ENCODE data around the gene KCNIP1.
"Not testable (repeated sequence)": the region's sequence is repeated elsewhere in the genome, so short reads cannot be mapped to it uniquely, and the experiment has no call there.

Gene KCNIP1

DNA sequence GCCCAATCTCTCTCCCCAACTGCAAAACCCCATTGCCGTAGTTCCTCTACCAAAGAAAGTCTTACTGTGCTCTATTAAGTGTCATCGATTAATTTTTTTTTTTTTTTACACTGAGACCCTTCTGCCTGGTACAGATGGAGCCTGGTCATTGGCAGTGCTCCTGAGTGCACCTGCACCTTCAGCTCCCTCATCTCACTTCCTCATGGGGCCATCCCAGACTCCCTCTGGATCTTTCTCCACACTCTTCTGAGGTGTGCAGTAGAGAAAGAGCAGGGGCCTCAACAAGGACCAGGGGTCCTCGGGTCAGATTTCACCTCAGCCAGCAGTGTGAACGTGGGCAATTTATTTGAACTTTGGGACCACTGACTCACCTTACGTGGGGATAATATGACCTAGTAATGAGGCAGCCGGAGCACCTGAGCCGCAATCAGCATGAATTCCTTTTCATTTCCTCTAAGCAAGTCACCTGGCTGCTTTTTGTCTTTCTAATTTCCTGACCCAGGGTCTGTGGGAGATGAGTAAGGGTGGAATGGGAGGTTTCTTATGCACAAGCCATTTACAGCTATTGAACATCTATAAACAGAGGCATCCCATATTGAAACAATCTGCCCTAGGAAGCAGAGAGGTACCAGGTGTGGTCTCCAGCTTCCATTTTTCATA is 257.4 kb downstream of the KCNIP1 start:
- Histone ChIP-seq H3K9me3 (ENCODE audit: control insufficient read depth, low read length) (no peaks in the 10 kb centered on the region), H3K36me3 (ENCODE audit: control insufficient read depth, insufficient read depth, low read length) (no peaks in the 10 kb centered on the region), H3K4me3 (ENCODE audit: low read length) (no peak overlapping the region), H3K9ac (ENCODE audit: low read length) (no peak overlapping the region), H3K4me1 (ENCODE audit: control insufficient read depth, insufficient read depth, low read length) (peaks cover 50% of the 10 kb centered on the region), H3K27me3 (ENCODE audit: control insufficient read depth, insufficient read depth, low read length) (no peaks in the 10 kb centered on the region)

DNA sequence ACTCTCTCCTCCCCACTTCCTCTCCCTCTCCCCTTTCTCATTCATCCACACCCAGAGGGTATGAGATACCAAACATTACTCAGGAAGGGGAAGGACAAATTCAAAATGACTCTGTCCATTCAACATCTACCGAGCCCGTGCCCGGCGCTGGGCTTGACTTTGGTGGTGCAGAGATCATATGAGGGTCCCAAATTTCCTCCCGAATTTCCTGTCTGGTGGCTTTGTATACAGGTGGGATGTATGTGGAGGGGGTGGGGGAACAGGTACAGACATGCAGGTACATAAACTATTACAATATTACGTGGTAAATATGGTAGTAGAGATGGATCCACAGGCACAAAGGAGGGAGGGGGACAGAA is 257.9 kb downstream of the KCNIP1 start:
- Histone ChIP-seq H3K4me1 (ENCODE audit: control insufficient read depth, insufficient read depth, low read length) (peaks cover 45% of the 10 kb centered on the region), H3K9ac (ENCODE audit: low read length) (no peak overlapping the region), H3K27me3 (ENCODE audit: control insufficient read depth, insufficient read depth, low read length) (no peaks in the 10 kb centered on the region), H3K4me3 (ENCODE audit: low read length) (no peak overlapping the region), H3K9me3 (ENCODE audit: control insufficient read depth, low read length) (no peaks in the 10 kb centered on the region), H3K36me3 (ENCODE audit: control insufficient read depth, insufficient read depth, low read length) (no peaks in the 10 kb centered on the region)

DNA sequence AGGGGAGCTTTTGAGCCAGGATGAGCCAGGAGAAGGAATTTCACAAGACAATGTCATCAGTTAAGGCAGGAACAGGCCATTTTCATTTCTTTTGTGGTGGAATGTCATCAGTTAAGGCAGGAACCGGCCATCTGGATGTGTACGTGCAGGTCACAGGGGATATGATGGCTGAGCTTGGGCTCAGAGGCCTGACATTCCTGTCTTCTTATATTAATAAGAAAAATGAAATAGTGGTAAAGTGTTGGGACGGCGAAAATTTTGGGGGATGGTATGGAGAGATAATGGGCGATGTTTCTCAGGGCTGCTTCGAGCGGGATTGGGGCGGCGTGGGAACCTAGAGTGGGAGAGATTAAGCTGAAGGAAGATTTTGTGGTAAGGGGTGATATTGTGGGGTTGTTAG is 258.5 kb downstream of the KCNIP1 start:
- H3K27me3 ChIP-seq (ENCODE audit: control insufficient read depth, insufficient read depth, low read length); H3K9me3 ChIP-seq (ENCODE audit: control insufficient read depth, low read length); H3K4me3 ChIP-seq (ENCODE audit: low read length); H3K36me3 ChIP-seq (ENCODE audit: control insufficient read depth, insufficient read depth, low read length); H3K9ac ChIP-seq (ENCODE audit: low read length): not testable (repeated sequence)
- peaks cover 39% of the 10 kb centered on the region for H3K4me1 ChIP-seq (ENCODE audit: control insufficient read depth, insufficient read depth, low read length)

DNA sequence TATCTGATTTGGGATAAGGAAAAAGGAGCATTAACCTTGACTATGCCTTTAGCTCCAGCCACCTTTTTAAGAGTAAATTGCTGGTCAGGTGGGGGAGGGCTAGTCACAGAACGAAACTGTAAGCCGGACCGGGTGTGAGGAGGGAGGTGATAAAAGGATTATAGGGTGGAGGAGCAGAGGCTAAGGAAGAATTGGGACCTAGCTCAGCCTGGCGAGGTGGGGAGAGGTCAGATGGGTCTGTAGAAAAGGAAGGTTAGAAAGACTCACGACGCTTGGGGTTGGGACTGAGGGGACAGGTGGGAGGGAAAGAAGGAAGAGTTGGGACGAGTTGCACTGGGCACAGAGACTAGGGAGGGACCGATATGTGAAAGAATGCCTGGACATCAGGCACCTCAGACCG is 262.0 kb downstream of the KCNIP1 start:
- H3K9ac ChIP-seq (ENCODE audit: low read length); H3K27me3 ChIP-seq (ENCODE audit: control insufficient read depth, insufficient read depth, low read length); H3K36me3 ChIP-seq (ENCODE audit: control insufficient read depth, insufficient read depth, low read length); H3K9me3 ChIP-seq (ENCODE audit: control insufficient read depth, low read length); H3K4me3 ChIP-seq (ENCODE audit: low read length): not testable (repeated sequence)
- H3K4me1 ChIP-seq (ENCODE audit: control insufficient read depth, insufficient read depth, low read length) = peaks cover 14% of the 10 kb centered on the region

DNA sequence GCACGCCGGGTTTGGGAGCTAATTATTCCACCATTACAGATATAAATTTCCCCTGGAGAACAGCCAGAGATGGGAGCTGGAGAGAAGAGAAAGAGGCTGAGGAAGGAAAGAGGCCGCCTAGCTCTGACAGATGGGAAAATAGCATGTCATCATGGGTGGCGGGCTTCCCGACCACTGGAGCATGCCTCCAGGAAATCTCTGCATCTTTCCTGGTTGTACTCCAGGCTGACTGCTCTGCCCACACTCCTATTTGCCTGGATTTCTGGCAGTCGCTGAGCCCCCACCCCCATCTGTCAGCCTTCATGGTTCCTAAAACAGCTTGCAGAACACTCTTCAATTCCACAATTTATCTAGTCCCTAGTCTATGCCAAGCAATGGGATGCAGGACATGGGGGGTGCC is 265.4 kb downstream of the KCNIP1 start:
- Histone ChIP-seq H3K36me3 (ENCODE audit: control insufficient read depth, insufficient read depth, low read length) (no peaks in the 10 kb centered on the region), H3K4me1 (ENCODE audit: control insufficient read depth, insufficient read depth, low read length) (peaks cover 34% of the 10 kb centered on the region), H3K9me3 (ENCODE audit: control insufficient read depth, low read length) (no peaks in the 10 kb centered on the region), H3K9ac (ENCODE audit: low read length) (no peak overlapping the region), H3K27me3 (ENCODE audit: control insufficient read depth, insufficient read depth, low read length) (no peaks in the 10 kb centered on the region), H3K4me3 (ENCODE audit: low read length) (no peak overlapping the region)

DNA sequence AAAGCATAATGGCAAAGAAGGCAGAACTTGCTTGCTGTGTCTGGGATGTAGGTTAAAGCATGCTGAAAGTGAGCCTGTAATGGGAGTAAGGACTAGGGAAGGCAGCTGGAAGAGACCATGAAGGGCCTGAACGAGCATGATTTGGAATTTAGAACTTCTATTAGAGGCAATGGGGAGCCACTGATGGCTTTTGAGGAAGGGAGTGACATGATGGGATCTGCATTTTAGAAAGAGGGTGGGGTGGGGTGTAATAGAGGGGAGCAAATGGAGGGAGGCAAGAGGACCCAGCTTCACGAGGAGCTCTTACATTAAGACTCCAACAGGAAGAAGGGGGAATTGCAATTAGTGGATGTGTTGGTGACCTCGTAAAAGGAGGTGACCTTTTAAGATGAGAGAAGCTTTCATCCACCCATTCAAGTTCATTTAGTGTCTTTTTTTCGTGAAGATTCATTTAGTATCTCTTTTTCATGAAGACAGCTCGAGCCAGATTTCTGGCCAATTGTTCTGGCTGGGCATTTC is 266.1 kb downstream of the KCNIP1 start:
- Histone ChIP-seq H3K36me3 (ENCODE audit: control insufficient read depth, insufficient read depth, low read length) (no peaks in the 10 kb centered on the region), H3K9me3 (ENCODE audit: control insufficient read depth, low read length) (no peaks in the 10 kb centered on the region), H3K27me3 (ENCODE audit: control insufficient read depth, insufficient read depth, low read length) (no peaks in the 10 kb centered on the region), H3K4me3 (ENCODE audit: low read length) (no peak overlapping the region), H3K9ac (ENCODE audit: low read length) (no peak overlapping the region), H3K4me1 (ENCODE audit: control insufficient read depth, insufficient read depth, low read length) (peaks cover 31% of the 10 kb centered on the region)

DNA sequence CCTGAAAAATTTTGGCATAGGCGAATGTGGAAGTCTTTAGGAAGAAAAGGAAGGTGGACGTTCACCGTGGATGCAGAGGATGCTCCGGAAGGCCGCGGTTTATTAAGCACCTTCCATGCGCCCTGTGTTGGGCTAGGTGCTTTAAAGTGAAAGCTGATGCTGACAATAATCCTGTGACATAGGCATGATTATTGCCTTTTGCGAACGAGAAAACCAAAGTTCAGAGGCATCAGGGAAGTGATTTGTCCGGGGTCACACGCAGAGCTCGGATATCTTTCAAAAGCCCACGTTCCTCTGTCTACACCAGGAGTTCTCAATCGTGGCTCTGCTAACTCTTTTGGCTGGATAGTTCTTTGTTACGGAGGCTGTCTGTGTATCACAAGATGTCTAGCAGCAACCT is 267.7 kb downstream of the KCNIP1 start:
- H3K9ac ChIP-seq (ENCODE audit: low read length) = no peak overlapping the region

DNA sequence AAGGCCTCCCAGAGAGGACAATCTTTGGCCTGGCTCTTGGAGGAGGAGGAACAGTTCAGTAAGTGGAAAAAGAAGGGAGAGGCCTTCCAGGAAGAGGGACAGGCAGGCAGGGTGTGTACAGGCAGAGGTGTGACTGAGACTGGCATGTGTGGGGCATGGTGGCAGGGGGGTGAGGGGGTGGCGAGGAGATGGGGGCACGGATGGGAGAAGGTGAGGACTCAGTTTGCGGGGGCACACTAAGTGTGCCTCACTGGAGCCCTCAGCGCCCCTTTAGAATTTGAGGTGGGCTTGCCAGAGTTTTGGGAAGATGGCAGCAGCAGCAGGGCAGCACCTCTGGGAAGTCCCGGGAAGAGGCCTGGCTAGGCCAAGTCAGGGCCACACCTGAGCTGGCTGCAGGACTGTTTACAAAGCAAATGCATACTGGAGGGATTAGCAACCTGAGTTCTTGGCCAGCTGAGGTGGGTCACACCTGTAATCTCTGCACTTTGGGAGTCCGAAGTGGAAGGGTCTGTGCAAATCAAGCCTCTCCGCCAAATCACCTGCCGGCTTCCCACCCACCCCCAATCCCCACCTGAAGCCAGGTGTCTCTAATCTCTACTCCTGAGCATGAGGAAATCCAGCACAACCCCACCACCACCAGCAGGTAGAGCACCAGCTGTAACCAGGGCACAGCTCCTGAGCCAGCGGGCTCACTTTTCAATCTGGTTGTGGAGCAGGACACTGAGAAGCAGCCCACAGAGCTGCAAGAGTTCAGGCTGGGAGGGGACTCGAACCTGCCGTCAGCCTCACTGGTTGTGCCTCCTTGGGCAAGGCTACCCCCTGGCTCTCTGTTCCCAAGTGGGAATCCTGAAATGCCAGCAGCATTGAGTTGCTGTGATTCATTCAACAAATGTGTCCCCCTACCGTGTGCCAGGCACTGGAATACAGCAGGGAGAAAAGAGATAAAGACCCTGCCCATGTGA is 269.5 kb downstream of the KCNIP1 start:
- Histone ChIP-seq H3K4me3 (ENCODE audit: low read length) (no peak overlapping the region), H3K4me1 (ENCODE audit: control insufficient read depth, insufficient read depth, low read length) (peaks cover 23% of the 10 kb centered on the region), H3K27me3 (ENCODE audit: control insufficient read depth, insufficient read depth, low read length) (no peaks in the 10 kb centered on the region), H3K9me3 (ENCODE audit: control insufficient read depth, low read length) (no peaks in the 10 kb centered on the region), H3K9ac (ENCODE audit: low read length) (no peak overlapping the region), H3K36me3 (ENCODE audit: control insufficient read depth, insufficient read depth, low read length) (no peaks in the 10 kb centered on the region)

More for the DNA sequence above, 267.7 kb downstream of the KCNIP1 start:
- no peak overlapping the region for H3K4me3 ChIP-seq (ENCODE audit: low read length)
- no peaks in the 10 kb centered on the region for H3K9me3 ChIP-seq (ENCODE audit: control insufficient read depth, low read length)
- H3K36me3 ChIP-seq (ENCODE audit: control insufficient read depth, insufficient read depth, low read length) = no peaks in the 10 kb centered on the region
- no peaks in the 10 kb centered on the region for H3K27me3 ChIP-seq (ENCODE audit: control insufficient read depth, insufficient read depth, low read length)
- peaks cover 31% of the 10 kb centered on the region for H3K4me1 ChIP-seq (ENCODE audit: control insufficient read depth, insufficient read depth, low read length)

DNA sequence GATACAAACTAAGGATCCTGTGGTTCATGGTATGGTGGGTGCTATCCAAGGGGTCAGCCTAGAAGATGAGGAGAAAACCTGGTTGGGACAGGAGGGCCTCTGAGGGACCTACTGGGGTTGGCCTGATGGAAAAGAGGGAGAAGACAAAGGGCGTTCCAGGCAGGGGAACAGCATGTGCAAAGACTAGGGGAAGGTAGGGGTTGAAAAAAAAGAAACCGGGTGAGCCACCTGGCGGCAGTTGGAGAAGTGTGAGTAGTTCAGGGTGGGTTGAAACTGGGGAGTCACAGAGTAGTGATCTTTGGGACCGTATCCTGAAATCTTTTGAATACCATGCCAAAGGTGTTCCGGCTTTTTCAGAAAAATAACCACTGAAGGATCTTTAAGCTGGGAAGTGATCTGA is 271.0 kb downstream of the KCNIP1 start:
- peaks cover 22% of the 10 kb centered on the region for H3K4me1 ChIP-seq (ENCODE audit: control insufficient read depth, insufficient read depth, low read length)
- no peaks in the 10 kb centered on the region for H3K27me3 ChIP-seq (ENCODE audit: control insufficient read depth, insufficient read depth, low read length)
- no peak overlapping the region for H3K9ac ChIP-seq (ENCODE audit: low read length)
- no peak overlapping the region for H3K4me3 ChIP-seq (ENCODE audit: low read length)
- no peaks in the 10 kb centered on the region for H3K9me3 ChIP-seq (ENCODE audit: control insufficient read depth, low read length)
- no peaks in the 10 kb centered on the region for H3K36me3 ChIP-seq (ENCODE audit: control insufficient read depth, insufficient read depth, low read length)

DNA sequence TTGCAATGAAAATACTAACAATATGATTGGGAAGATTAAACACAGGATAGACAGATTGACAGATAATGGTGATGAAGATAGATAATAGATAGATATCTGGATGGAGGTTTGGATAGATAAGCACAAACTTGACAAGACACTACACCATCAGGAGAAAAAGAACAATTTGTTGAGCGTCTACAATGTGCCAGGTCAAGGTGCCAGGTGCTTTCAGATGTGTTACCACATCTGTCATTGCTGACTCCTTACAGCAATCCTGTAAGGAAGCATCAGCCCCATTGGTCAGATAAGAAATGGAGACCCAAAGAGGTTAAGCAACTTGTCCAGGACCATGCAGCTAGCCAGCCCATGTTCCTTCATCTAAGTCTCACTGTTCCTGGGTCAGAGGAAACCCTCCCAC is 278.1 kb downstream of the KCNIP1 start:
- no peaks in the 10 kb centered on the region for H3K9me3 ChIP-seq (ENCODE audit: control insufficient read depth, low read length)
- H3K36me3 ChIP-seq (ENCODE audit: control insufficient read depth, insufficient read depth, low read length) = no peaks in the 10 kb centered on the region
- no peak overlapping the region for H3K4me3 ChIP-seq (ENCODE audit: low read length)
- peaks cover 23% of the 10 kb centered on the region for H3K4me1 ChIP-seq (ENCODE audit: control insufficient read depth, insufficient read depth, low read length)
- no peaks in the 10 kb centered on the region for H3K27me3 ChIP-seq (ENCODE audit: control insufficient read depth, insufficient read depth, low read length)
- no peak overlapping the region for H3K9ac ChIP-seq (ENCODE audit: low read length)

DNA sequence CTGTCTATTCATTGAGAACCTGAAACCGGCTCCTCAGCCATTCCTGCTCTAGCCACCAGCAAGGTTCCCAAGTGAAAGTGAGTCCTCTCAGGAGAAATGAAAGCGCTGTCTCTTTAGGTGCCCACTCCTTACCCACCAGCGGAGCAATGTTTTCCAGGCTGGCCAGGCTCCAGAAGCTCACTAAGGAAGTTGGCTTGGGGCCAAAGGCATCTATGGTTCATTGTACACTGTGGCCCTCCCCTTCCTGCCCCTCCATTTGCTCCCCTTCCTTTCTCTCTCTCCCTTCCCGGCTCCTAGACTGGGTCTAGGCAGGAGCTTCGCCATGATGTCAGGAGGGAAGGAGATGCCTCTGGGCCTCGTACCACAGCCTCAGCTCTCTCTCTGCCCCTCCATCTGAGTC is 278.6 kb downstream of the KCNIP1 start:
- Histone ChIP-seq H3K9me3 (ENCODE audit: control insufficient read depth, low read length) (no peaks in the 10 kb centered on the region), H3K27me3 (ENCODE audit: control insufficient read depth, insufficient read depth, low read length) (no peaks in the 10 kb centered on the region), H3K36me3 (ENCODE audit: control insufficient read depth, insufficient read depth, low read length) (no peaks in the 10 kb centered on the region), H3K9ac (ENCODE audit: low read length) (no peak overlapping the region), H3K4me1 (ENCODE audit: control insufficient read depth, insufficient read depth, low read length) (peaks cover 23% of the 10 kb centered on the region), H3K4me3 (ENCODE audit: low read length) (no peak overlapping the region)

DNA sequence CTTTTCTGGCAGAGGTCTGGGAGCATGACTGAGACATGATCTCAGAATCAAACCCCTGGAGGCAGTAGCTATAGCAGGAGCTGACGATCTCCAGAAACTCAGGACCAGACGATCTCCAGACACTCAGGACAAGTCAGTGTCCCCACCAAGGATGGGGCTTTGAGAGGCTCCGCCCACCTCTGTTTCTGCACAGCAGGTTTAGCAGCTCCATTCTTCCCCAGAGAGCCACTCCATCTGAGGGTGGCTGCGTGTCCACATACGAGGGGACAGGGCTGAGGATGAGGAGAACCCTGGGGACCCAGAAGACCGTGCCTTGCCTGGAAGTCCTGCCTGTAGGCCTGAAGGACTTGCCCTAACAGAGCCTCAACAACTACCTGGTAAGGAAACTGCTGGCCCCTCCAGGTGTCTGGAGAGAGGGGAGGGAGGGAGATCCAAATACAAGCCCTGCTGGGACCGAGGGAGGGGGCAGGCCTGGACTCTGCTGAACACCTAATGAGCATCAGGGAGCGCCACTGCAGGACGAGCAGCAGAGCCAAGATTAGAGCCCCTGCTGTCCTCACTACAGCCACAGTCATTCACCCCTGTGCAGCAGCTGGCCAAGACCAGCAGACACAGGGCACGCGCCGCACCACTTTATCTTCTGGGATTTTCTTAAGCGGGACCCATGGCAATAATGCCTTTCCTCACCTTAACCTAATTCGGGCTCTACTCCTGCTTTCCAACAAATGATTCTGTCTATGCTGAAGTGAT is 279.9 kb downstream of the KCNIP1 start, which contains the start of gene GABRP:
Gene GABRP (plus strand): TSS at position 228 of the 750 bp plus-strand sequence. CDS start 4,891 bp downstream, outside the sequence.
- no peaks in the 10 kb centered on the region for H3K9me3 ChIP-seq (ENCODE audit: control insufficient read depth, low read length)
- no peaks in the 10 kb centered on the region for H3K27me3 ChIP-seq (ENCODE audit: control insufficient read depth, insufficient read depth, low read length)
- H3K4me1 ChIP-seq (ENCODE audit: control insufficient read depth, insufficient read depth, low read length) = peaks cover 27% of the 10 kb centered on the region
- no peak within 1 kb of the TSS for H3K4me3 ChIP-seq (ENCODE audit: low read length)
- no peaks in the 10 kb centered on the region for H3K36me3 ChIP-seq (ENCODE audit: control insufficient read depth, insufficient read depth, low read length)
- no peak within 1 kb of the TSS for H3K9ac ChIP-seq (ENCODE audit: low read length)
